Stimulated activated CD8-positive, alpha-beta memory T cell treated with anti-CD3 and anti-CD28 coated beads, Interleukin-2, amount 100 ng/mL, for 1 hour (primary cell): ENCODE data around the gene ALPK1.
"Not testable (repeated sequence)": the region's sequence is repeated elsewhere in the genome, so short reads cannot be mapped to it uniquely, and the experiment has no call there.

Experiments
- DNase-seq, 2 donors: peaks; one replicate each; pipeline ENCODE4 v3.0.0-alpha.2; 2020; ENCODE audit warnings: low read depth in 2 of 2

Gene ALPK1

DNA sequence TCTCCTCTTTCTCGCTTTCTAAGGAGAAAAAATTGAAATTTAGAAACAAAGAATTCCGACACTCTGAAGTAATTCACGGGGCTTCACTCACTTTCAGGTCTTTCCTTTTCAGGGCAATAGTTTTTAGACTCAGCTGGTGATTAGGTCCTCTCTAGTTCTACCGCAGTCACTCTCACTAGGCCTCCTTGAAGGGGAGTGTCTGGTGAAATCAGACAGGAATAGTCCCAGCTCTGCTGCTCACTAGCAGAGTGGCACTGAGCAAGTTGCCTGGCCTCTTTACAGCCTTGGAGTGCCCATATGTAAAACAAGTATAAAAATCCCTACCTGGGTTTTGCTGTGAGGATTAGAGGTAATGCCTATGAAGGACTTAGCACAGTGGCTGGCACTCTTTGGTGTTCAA lies 154.7 kb downstream of the ALPK1 start:
- DNase-seq = no peak

DNA sequence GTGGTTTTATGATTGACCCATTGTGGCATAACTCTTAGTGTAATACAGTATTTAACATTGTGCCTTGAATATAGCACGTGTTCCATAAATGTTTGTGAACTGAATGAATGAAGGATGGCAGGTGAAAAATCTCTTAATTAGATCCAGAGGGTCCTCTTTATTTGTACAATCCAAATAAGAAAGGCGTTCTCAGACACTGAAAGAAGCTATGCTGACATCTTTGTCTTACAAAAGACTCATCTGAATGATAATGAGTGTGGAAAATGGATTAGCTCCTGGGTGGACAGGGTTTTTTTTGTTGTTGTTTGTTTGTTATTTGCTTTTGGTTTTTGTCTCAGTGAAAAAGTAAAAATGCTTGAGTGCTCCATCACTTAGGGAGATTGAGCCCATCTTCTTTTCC lies 156.2 kb downstream of the ALPK1 start:
- no peak for DNase-seq

DNA sequence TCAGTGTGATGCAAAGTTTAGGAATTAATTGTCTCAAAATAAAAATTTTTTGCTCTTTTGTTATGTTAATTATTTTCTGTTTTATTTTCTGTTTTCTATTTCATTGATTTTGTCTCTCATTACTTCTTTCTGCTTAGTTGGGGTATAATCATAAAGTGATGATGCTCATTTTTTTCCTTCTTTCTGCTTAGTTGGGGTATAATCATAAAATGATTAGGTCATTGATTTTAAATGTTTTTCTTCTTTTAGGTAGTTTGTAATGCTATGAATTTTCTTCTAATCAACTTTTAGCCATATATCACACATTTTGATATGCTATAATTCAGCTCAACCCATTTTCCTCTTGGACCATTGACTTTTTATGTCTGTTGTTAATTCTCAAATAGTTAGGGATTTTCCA lies 175.1 kb downstream of the ALPK1 start:
- DNase-seq = no peak

DNA sequence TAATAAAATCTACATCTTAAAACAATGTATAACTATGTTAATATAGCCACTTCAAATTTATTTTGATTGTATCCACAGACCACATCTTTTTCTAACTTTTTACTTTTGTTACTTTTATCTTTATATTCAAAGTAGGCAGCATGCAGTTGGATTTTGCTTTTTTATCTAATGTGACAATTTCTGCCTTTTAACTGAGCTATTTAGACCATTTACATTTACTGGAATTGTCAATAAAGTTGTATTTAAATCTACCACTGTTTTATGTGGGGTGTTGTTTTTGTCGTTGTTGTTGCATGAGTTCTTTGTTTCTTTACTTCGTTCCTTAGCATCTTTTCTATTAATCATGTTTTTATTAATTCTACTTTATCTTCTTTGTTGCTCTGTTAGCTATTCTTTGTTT lies 176.8 kb downstream of the ALPK1 start:
- DNase-seq = no peak

DNA sequence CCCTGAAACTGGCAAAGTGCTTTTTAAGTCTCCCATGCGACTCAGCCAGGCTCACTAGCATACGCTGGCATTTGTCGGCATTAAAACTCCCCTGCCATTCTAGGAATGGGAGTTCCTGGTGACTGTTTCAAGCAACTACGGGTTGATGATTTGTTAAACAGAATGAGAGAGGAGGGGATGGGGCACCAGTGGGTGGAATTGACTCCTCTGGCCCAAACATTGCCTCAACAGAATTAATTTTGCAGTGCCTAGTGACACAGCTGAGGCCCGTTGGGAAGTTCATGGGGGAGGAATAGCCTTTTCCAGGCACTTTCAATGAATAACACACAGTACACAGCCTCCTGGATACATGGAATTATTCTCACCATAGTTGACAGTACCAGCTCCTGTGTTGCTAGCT lies 188.8 kb downstream of the ALPK1 start:
- DNase-seq = no peak

DNA sequence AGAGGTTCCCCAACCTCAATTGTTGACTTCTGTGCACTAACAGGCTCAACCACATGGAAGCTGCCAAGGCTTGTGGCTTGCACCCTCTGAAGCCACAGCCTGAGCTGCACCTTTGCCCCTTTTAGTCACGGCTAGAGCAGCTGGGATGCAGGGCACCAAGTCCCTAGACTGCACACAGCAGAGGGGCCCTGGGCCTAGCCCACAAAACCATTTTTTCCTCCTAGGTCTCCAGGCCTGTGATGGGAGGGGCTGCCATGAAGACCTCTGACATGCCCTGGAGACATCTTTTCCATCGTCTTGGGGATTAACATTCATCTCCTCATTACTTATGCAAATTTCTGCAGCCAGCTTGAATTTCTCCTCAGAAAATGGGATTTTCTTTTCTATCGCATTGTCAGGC lies 193.6 kb downstream of the ALPK1 start:
- not testable (repeated sequence) for DNase-seq
